Common myeloid progenitor, CD34-positive (primary cell): Measurements from ENCODE around the gene PPP1R15B.

Source experiments
- CTCF ChIA-PET: fragments of 350-600 bp; sonication (Branson Sonifier 250); formaldehyde crosslinking; loops from one replicate; lab custom pipeline; 2021; ENCODE audit warnings: antibody characterized with exemption; lab: Charles Lee
- POLR2A ChIA-PET: fragments of 350-600 bp; sonication (Branson Sonifier 250); formaldehyde crosslinking; loops from one replicate; lab custom pipeline; 2021; ENCODE audit warnings: antibody characterized with exemption; lab: Charles Lee
- DNase-seq, 3 donors: peaks; one replicate each; pipeline versions ENCODE4 v3.0.0 to v3.0.0-alpha.2; 2013
- H3K27ac ChIP-seq, 2 experiments: 1 replicate in 1 of 2; 2 replicates in 1 of 2; pipeline ENCODE4 v1.7.0; 2013; ENCODE audit warnings: inconsistent platforms in 2 of 2, low read length in 2 of 2, mild to moderate bottlenecking in 2 of 2, low read depth in 1 of 2, moderate library complexity in 1 of 2; ENCODE audit not compliant: severe bottlenecking in 2 of 2, insufficient read depth in 1 of 2, poor library complexity in 1 of 2
- H3K27me3 ChIP-seq, 5 experiments: replicated peaks in 2 of 5; 1 replicate in 3 of 5; 2 replicates in 2 of 5; pipeline versions ENCODE4 v1.6.1 to v1.7.0; 2013; ENCODE audit warnings: low read length in 4 of 5, mild to moderate bottlenecking in 2 of 5, moderate library complexity in 2 of 5, inconsistent platforms in 1 of 5; ENCODE audit not compliant: insufficient read depth in 5 of 5, control insufficient read depth in 4 of 5
- H3K36me3 ChIP-seq, 4 experiments: 1 replicate in 2 of 4; 2 replicates in 2 of 4; pipeline versions ENCODE4 v1.6.1 to v1.7.0; 2013; ENCODE audit warnings: low read length in 3 of 4, control low read depth in 1 of 4, mild to moderate bottlenecking in 1 of 4; ENCODE audit not compliant: control insufficient read depth in 4 of 4, insufficient read depth in 4 of 4
- H3K4me1 ChIP-seq, 4 experiments: 1 replicate in 3 of 4; 2 replicates in 1 of 4; pipeline versions ENCODE4 v1.6.1 to v1.7.1; 2013; ENCODE audit warnings: low read length in 3 of 4, mild to moderate bottlenecking in 3 of 4, control low read depth in 1 of 4, inconsistent platforms in 1 of 4, moderate library complexity in 1 of 4; ENCODE audit not compliant: control insufficient read depth in 4 of 4, insufficient read depth in 4 of 4; ENCODE audit errors: control extremely low read depth in 1 of 4
- H3K4me3 ChIP-seq, 7 experiments: 1 replicate in 4 of 7; 2 replicates in 3 of 7; pipeline versions ENCODE4 v1.5.1 to v1.7.0; 2013; ENCODE audit warnings: mild to moderate bottlenecking in 7 of 7, low read length in 6 of 7, moderate library complexity in 6 of 7, inconsistent platforms in 2 of 7, low read depth in 2 of 7, control low read depth in 1 of 7; ENCODE audit not compliant: insufficient read depth in 4 of 7, control insufficient read depth in 1 of 7; ENCODE audit errors: extremely low read depth in 1 of 7
- H3K9me3 ChIP-seq, 5 experiments: 1 replicate in 4 of 5; 2 replicates in 1 of 5; pipeline versions ENCODE4 v1.6.1 to v1.7.1; 2013; ENCODE audit warnings: low read length in 4 of 5, mild to moderate bottlenecking in 2 of 5, inconsistent platforms in 1 of 5, low read depth in 1 of 5, moderate library complexity in 1 of 5; ENCODE audit not compliant: control insufficient read depth in 4 of 5, insufficient read depth in 2 of 5; ENCODE audit errors: control extremely low read depth in 1 of 5
- WGBS: methylation state at CpG from one replicate; pipeline ENCODE4 v1.1.5; 2013; ENCODE audit not compliant: insufficient coverage; 5-methylcytosine and 5-hydroxymethylcytosine counted together

PPP1R15B gene

DNA sequence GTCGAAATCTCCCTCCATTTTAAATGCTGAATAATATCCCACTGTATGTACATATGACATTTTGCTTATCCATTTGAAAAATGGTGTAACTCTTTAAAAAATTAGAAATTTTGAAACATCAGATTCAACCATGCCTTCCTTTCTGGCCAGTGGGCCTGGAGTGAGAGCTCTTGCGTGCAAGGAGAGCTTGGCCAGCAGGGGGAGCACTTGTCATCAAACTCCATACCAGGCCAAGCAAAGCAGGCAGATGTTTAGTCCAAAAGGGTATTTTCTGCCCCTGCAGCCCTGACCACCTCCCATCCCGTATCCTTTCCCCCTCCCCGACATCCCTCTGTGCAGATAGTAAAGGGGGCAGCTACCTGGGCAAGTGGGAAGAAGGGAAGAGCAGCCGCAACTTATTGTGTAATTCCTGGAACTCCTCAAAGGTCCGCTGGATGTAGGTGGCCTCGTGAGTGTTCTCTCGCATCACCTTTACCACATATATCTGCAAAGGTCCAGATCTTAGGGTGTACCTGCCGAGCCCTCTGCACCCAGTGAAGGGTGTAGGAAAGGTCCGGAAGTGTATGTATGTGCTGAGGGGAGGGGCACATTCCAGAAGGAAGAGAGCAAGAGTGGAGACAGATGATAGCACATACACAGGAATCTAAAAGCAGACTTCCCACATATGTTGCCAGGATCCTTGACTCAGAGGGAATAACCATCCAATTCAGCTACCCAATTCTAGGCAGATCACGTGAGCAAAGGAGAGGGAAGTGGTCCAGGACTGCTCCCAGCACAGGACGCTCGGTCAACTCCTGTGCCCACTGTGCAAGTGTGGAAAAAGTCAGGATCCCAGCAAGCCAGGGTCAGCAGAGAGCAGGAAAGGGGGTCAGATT lies 19.9 kb upstream of the PPP1R15B start:
- H3K36me3 ChIP-seq, result peaks cover 11 to 68% (median 45%) of the 10 kb centered on the region in 4 experiments
- 65% methylated on average over 5 of the region's 13 CpGs for WGBS
- POLR2A ChIA-PET, result interaction anchor here (0.5 kb wide), 1 partner anchor 81 kb away, joined by 4 read pairs; no protein-coding TSS in a partner anchor

DNA sequence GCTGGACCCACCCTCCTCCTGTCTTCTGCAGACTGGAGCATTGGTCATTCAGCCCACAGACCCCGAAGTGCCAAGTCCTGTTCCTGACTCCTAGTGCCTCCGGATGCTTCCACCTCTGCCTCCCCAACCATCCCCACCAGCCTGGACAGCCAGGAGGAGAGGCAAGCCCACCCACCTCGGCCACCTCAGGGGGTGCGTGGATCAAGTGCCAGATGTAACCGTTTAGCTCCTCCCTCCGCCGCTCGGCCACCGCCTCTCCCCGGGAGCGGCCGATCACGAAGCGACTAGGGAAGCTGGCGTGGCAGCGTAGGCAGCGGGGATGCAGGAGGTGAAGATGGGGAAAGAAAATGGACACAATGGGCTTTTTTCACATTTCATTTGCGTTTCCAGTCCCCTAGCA lies 18.1 kb upstream of the PPP1R15B start:
- 97% methylated on average over 13 of the region's 18 CpGs for WGBS
- DNase-seq, result no peak
- Histone ChIP-seq H3K36me3 (peaks cover 21 to 73% (median 50%) of the 10 kb centered on the region in 4 experiments), H3K27ac (no peak overlapping the region), H3K4me3 (no peak overlapping the region), H3K4me1 (no peaks in the 10 kb centered on the region), H3K9me3 (no peaks in the 10 kb centered on the region), H3K27me3 (no peaks in the 10 kb centered on the region)
- ChIA-PET POLR2A (no interaction called here), CTCF (interaction anchor here (0.9 to 26.4 kb wide), 9 partner anchors 8 to 71 kb away, joined by 3 to 916 read pairs (median 20); partner anchors contain the start of gene PIK3C2B)

More for the DNA sequence above, 19.9 kb upstream of the PPP1R15B start:
- H3K4me3 ChIP-seq, result no peak overlapping the region
- peak; percentile 80 to 91 (median 85) for DNase-seq
- CTCF ChIA-PET, result interaction anchor here (0.8 to 26.4 kb wide), 22 partner anchors 9 to 218 kb away, joined by 3 to 916 read pairs (median 4); partner anchors contain the start of genes GOLT1A, MDM4 and PIK3C2B
- no peaks in the 10 kb centered on the region for H3K9me3 ChIP-seq
- no peaks in the 10 kb centered on the region for H3K4me1 ChIP-seq
- no peaks in the 10 kb centered on the region for H3K27me3 ChIP-seq
- H3K27ac ChIP-seq, result no peak overlapping the region

DNA sequence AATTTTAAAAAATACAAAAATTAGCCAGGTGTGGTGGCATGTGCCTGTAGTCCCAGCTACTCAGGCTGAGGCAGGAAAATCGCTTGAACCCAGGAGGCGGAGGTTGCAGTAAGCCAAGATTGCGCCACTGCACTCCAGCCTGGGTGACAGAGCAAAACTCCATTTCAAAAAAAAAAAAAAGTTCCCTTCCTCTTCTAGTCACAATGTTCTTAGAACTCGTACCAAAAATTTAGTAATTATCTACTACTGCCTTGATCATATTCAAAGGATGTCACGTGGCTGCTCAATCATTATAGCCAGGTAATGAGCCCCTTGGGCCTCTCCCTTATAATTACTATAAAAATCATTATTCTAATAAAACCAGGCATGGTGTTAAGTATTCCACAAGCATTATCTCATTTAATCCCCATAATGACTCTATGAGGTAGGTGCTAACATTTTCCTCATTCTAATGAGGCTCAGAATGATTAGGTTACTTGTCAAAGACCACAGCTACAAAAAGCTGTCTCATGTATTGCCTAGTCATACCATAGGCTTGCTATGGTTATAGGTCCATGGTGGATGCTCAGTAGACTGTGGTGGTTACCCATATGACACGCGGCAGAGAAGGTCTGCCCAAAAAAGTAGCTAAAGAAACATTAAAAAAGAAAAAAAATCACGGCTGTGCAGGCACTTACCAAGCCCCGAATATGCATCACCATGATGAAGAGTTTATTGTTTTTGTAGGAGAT lies 15.5 kb upstream of the PPP1R15B start:
- no peaks in the 10 kb centered on the region for H3K9me3 ChIP-seq
- no peak for DNase-seq
- no peak overlapping the region for H3K4me3 ChIP-seq
- no peaks in the 10 kb centered on the region for H3K27me3 ChIP-seq
- POLR2A ChIA-PET, result interaction anchor here (1.1 kb wide), 1 partner anchor 73 kb away, joined by 4 read pairs; no protein-coding TSS in a partner anchor
- CTCF ChIA-PET, result interaction anchor here (1.0 to 17.4 kb wide), 5 partner anchors 9 to 80 kb away, joined by 3 to 212 read pairs (median 5); no protein-coding TSS in a partner anchor
- H3K4me1 ChIP-seq, result no peaks in the 10 kb centered on the region
- WGBS, result 92% methylated on average over 5 of the region's 9 CpGs
- H3K27ac ChIP-seq, result no peak overlapping the region
- H3K36me3 ChIP-seq, result peaks cover 21 to 64% (median 42%) of the 10 kb centered on the region in 4 experiments

DNA sequence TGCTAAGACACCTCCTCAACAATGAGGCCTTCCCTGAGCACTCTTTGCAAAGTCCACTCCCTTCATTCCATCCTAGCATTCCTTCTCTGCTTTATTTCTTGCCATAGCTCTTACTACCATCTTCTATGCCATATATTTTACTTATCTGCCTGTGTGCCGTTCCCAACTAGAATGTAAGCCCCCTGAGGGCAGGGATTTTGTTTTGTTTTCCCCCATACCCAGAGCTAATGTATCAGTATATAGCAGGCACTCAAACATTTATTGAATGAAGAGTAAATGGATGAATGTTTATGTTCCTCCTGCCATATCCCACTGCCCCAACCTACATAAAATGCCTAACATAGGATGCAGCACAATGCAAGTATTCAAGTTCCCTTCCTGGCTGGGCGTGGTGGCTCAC lies 14.9 kb upstream of the PPP1R15B start:
- no peaks in the 10 kb centered on the region for H3K4me1 ChIP-seq
- ChIA-PET CTCF (interaction anchor here (6.0 to 17.4 kb wide), 2 partner anchors 8 to 19 kb away, joined by 33 to 212 read pairs; no protein-coding TSS in a partner anchor), POLR2A (interaction anchor here (1.1 kb wide), 1 partner anchor 74 kb away, joined by 4 read pairs; no protein-coding TSS in a partner anchor)
- WGBS, result 100% methylated on average over 1 of the region's 2 CpGs
- H3K4me3 ChIP-seq, result no peak overlapping the region
- peaks cover 18 to 60% (median 38%) of the 10 kb centered on the region in 4 experiments for H3K36me3 ChIP-seq
- no peak overlapping the region for H3K27ac ChIP-seq
- no peaks in the 10 kb centered on the region for H3K9me3 ChIP-seq
- DNase-seq, result no peak
- no peaks in the 10 kb centered on the region for H3K27me3 ChIP-seq

DNA sequence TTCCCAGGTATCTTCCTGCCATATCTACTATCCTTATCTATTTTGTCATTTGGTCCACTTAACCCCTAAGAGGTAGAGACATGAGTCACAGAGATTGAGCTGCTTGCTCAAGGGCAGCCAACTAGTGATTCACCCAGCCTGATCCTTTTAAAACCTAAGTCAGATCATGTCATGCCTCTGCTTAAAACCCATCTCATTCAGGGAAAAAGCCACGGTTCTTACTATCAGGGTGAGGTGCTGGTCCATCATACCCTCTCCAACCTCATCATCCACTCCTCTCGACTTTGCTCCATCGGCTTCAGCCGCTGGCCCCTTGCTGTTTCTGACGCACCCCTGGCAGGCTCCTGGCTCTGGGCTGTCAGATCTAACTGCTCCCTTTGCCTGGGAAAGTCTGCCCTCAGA lies 14.4 kb upstream of the PPP1R15B start:
- peaks cover 18 to 61% (median 38%) of the 10 kb centered on the region in 4 experiments for H3K36me3 ChIP-seq
- 100% methylated on average over 3 of the region's 5 CpGs for WGBS
- no peak for DNase-seq
- no peaks in the 10 kb centered on the region for H3K4me1 ChIP-seq
- H3K4me3 ChIP-seq, result no peak overlapping the region
- no peak overlapping the region for H3K27ac ChIP-seq
- ChIA-PET POLR2A (no interaction called here), CTCF (interaction anchor here (6.0 to 17.4 kb wide), 2 partner anchors 8 to 19 kb away, joined by 33 to 212 read pairs; no protein-coding TSS in a partner anchor)
- H3K9me3 ChIP-seq, result no peaks in the 10 kb centered on the region
- no peaks in the 10 kb centered on the region for H3K27me3 ChIP-seq

DNA sequence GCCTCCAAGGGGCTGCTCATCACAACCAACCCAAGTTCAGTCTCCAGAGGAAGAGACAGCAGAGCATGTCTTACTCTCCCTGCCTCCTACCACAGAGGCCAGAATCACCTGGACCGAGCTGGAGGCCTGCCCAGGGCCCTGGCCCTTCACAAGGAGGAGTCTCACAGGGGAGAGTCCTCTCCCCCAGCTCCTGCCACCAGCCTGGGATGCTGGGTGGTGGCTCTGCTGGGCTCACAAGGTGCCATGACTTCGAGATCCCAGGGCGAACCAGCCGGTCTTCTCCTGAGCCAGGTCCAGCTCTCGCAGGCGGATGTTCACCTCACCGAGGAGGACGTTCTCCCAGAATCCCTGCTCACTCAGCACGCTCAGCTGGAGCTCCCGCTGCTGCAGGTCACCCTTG lies 13.0 kb upstream of the PPP1R15B start:
- ChIA-PET CTCF (interaction anchor here (1.5 to 17.4 kb wide), 2 partner anchors 11 to 20 kb away, joined by 4 to 212 read pairs; no protein-coding TSS in a partner anchor), POLR2A (no interaction called here)
- no peak for DNase-seq
- H3K36me3 ChIP-seq, result peaks cover 18 to 54% (median 35%) of the 10 kb centered on the region in 4 experiments
- no peaks in the 10 kb centered on the region for H3K27me3 ChIP-seq
- WGBS, result 98% methylated on average over 5 of the region's 10 CpGs
- no peaks in the 10 kb centered on the region for H3K9me3 ChIP-seq
- no peak overlapping the region for H3K27ac ChIP-seq
- H3K4me1 ChIP-seq, result no peaks in the 10 kb centered on the region
- no peak overlapping the region for H3K4me3 ChIP-seq
